ENCODE measurements around the gene ENTPD2.
A peak's percentile ranks its signal among the peaks of the same experiment; 100 is the strongest.
"Not testable (repeated sequence)": the region's sequence is repeated elsewhere in the genome, so short reads cannot be mapped to it uniquely, and the experiment has no call there.

The ENTPD2 gene

DNA sequence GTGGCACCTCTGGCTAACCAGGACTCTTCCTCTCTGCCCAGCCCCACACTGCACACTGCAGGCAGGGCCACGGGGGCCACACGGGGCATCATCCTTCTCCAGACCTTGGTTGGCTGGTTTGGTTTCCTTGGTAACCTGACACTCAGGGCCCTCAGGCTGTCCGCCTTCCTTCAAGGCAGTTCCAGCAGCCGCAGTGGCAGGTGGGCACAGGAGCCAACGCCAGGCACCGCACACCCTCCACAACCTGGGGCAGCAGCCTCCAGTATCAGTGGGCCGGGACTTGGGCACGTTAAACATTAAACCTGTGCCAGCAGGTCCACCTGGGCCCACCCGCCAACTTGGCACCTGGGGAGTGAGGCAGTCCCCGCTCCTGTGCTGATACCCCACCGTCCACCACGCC lies 9.8 kb downstream of the ENTPD2 start:
- DNase-seq = no peak

DNA sequence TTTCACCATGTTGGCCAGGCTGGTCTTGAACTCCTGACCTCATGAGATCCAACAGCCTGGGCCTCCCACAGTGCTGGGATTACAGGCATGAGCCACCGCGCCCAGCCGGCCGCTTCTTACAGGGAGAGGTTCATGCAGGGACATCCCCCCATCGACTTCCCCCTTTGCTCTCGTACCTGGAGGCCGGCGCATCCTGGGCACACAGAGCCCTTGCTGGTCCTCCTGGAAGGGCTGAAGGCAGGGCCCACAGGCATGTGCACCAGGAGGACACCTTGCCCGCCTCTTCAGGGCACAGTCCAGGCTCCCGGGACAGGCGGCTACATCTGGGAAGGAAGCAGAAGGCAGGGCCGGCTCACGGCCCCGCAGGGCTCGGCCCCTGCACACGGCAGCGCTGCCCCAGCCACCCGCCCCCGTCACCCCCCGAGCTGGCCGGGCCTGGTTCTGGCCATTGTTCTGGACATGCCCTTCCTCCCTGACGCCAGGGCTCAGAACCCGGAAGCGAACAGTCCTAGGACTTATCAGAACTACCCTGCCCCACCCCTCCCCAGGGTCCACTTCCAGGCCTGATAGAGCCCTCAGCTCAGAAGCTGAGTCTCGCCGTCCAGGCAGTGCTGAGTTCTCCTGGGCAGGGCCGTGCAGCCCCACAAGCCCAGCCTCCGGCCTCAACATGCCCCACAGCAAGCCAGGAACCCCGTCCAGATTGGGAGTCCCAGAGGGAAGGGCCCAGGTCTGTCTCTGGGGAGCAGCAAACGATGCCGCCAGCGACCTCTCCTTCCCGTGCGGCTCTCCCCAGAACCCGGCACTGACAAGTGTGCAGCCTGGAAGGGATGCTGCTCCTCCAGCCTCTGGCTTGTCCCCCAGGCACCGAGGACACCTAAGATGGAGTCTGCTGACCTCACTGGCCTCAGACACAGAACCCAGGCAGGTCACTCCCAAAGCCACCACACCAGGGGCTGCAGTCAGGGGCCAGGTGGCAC lies 10.8 kb downstream of the ENTPD2 start:
- DNase-seq = no peak

DNA sequence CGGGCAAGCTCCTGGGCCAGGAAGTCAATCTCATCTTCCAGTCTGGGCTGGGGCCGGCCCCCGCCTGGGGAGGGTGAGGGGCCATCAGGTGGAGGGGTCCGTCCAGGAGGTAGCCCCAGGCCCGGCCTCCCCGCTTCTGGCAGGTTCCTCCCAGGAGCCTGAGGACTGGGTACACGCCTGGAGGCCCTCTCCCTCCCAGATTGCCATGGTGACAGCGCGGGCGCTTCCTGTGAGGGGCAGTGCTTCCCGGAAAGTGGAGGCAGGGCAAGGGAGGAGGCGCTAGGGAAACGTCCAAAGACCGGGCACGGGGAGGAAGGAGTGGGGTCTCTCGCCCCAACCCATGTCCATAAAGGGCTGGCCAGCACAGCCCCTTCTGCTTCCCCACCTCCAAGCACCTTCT lies 12.7 kb downstream of the ENTPD2 start:
- no peak for DNase-seq

DNA sequence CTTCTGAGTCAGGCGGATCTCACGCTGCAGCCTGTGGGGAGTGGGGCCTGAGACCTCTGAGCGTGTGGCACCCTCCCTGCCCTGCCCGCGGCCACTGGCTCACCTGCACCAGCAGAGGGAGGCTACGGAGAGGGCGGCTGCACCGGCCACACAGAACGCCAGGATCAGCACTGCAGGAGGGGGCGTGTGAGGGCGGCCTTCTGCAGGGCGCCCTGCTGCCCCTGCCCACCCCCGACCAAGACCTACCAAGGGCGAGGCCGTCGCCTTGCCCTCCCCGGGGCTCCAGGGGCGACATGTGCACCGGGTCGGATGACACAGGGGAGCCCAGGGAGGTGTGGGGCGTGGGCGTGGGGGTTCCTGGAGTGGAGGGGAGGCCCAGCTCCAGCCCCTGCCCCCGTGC lies 13.3 kb downstream of the ENTPD2 start:
- DNase-seq = no peak

DNA sequence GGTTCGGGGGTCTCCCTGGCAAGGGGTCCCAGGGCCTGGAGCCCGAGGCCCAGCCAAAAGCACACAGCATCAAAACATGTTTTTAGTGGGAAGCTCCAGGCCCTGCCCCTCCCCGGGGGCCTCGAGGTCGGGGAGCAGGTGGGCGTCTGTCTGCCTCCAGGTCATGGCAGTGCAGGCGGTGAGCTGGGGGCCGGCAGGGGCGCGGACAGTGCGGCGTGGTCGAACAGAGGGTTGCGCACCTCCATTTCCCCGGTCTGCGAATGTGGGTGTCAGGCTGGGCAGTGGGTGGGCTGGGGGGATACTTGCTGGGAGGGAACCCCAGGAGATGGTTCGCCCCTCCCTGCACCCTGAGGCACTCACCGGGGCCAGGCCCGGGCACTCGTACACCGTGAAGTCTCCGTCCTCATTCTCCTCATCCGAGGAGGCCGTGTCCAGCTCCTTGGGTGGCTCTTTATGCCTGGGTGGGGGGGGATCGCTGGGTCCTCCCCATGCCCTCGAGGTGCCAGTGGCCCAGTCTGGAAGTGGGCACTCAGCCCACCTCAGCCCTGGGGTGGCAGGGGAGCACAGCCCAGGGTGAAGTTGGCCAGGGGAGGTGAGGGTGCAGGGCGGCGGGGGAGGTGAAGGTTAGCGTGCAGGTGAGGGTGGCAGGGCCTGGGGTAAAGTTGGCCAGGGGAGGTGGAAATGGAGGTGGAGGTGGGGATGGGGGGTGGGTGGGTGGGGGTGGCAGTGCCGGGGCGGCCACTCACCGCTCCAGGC lies 14.1 kb downstream of the ENTPD2 start:
- no peak for DNase-seq

DNA sequence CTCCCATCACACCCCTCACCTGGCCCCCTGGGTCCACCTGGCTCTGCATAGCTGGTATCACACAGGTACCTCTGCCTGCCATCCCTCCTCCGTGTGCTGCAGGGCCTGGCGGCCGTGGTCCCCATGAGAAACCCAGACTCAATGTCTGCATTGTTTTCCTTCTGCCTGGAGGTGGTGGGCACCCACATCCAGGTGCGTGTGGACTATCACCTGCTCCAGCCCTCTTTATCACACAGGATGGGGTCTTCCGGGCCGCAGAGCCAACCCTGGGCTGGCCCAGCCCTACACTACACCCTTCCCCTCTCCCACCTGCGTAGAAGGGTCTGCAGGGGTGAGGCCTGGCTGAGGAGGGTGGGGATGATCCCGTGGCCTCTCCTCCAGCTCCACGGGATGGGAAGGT lies 14.9 kb downstream of the ENTPD2 start:
- no peak for DNase-seq

DNA sequence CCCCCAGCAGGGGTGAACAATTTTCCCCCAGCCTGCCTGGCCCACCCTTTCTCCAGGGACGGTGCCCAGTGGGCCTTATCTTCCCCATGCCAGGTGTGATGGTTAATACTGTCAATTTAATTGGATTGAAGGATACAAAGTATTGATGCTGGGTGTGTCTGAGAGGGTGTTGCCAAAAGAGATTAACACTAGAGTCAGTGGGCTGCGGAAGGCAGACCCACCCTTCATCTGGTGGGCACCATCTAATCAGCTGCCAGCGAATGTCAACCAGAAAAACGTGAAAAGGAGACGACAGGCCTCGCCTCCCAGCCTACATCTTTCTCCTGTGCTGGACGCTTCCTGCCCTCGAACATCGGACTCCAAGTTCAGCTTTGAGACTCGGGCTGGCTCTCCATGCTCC lies 16.4 kb downstream of the ENTPD2 start:
- DNase-seq = no peak

DNA sequence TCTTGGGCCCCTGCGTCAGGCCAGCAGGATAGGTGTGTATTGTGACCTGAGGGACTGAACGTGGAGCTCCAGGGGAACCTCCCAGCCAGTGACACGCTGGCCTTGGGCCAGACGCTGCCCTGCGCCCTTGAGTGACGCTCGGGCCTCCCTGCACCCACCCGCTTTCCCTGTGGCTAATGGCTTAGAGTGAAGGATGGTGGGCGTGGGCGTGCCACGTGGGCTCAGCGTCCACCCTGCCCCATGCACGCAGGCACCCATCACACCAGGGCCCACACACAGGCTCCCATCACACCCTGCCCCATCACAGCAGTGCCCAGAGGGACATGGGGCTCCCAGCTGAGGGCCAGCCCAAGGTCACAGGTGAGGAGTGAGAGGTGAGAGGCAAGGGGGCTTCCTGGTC lies 16.8 kb downstream of the ENTPD2 start:
- no peak for DNase-seq

DNA sequence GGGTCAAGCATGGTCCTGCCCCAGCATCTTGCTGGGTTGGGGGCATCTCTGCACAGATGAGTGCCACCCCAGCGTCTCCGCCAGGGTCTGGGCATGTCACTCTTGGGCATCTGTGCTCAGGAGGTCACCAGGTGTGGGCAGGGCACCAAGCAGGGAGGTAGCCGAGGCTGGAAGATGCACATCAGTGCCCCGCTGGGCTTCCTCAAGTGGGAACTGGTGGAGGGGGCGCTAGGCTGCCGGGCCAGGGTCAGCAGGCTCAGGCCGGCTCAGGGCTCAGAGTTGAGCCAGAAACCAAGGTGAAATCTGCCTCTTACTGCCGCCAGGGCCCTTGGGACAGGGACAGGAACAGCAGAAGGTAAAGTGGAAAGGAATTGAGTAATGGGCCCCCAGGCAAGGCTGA lies 17.9 kb downstream of the ENTPD2 start:
- no peak for DNase-seq

DNA sequence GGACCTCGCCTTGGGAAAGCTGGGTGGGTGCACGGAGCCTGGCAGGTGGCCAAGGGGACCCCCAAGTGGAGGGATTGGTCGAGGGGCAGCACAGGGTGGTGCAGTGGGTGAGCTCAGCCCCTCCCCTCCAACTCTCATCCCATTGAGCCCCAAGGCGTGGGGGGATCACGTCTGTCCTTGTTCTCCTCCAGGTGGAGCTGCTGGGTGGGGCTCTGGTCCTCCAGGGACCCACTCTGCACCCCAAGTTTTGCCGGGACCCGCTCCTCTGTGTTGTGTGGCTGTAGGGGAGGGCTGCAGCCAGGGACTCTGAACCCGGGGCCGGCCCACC lies 18.4 kb downstream of the ENTPD2 start:
- no peak for DNase-seq

DNA sequence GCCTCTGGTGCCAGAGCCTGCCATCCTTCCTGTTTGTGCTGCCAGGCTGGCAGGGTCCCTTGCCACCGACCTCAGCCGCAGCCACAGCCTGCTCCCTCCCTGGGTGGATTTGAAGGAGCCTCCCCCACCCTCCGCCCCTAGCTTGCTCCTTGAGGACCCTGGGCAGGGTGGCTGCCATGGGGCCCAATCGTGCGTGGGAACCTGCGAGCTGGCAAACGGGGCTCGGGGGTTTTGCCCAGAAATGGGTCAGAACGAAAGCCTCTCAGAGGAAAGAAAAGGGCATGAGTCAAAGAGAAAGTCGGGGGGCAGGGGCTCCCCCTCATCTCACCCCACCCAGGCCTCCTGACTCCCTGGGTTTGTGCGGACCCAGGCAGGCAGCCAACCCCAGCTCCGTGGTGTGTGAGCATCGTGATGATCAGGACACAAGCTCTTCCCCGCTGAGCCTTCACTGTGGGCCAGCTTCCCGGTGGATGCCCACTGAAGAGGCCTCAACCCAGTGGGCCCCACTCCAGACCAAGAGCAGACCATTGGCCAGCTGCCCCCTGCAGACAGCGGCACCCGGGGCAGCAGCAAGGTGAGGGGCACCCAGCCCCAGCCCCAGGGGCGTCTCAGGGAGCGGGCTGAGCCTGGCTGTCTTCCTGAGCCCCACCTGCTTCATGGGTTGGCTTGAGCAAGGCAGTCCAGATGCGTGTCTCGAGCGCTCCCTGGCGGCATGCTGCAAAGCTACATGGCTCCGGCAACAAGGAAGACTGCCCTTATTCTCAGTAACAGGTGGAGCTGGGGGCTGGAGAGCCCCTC lies 19.0 kb downstream of the ENTPD2 start:
- peak; percentile 81 for DNase-seq

DNA sequence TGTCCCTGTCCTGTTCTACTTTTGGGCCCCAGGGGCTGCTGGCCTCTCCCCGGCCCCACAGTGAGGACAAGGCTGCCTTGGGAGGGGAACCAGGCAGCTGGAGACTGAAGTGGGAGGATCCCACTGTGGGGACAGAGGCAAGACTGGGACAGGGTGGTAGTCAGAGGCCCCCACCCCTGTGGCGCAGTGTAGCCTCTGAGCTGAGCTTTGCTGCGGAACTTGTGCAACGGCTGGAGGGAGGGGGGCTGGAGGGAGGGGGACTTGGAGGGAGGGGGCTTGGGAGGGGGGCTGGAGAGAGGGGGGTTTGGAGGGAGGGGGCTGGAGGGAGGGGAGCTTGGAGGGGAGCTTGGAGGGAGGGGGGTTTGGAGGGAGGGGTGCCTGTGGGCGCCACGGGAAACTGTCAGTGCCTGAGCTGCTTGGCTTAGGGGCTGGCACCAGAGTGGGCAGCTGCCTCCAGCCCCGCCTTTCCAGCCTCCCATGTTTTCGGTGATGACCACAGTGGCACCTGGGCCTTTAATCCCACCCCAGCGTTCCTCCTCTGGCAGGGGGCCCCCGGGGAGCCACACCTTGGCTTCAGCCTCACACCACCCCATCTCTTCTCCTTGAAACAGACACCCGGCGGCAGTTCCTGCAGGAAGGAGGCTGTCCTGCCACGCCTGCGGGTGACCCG lies 19.7 kb downstream of the ENTPD2 start:
- DNase-seq = no peak

DNA sequence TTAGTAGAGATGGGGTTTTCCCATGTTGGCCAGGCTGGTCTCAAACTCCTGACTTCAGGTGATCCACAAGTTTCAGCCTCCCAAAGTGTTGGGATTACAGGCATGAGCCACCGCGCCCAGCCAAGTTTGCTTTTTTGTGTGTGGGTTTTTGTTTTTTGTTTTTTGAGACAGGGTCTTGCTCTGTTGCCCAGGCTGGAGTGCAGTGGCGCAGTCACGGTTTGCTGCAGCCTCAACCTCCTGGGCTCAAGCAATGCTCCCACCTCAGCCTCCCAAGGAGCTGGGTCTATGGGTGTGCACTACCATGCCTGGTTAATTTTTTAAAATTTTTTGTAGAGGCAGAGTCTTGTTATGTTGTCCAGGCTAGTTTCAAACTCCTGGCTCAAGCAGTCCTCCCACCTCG lies 20.4 kb downstream of the ENTPD2 start:
- not testable (repeated sequence) for DNase-seq

DNA sequence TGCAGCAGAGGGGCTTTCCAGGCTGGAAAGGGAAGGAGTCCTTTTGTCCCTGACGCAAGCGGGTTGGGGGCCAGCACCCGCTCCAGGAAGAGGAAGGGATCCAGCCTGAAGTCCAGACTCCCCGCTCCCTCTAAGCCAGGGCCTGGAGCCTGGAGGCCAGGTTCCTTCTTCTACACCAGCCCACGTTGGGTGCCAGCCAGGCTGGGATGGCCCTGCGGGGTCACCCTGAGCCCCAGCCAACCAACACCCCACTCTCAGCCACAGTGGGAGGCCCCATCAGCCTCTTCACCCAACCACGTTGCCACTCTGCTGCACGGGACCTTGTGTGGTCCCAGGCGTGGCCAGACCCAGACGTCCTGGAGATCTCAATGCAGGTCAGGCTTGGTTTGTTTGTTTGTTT lies 21.0 kb downstream of the ENTPD2 start:
- DNase-seq = no peak

DNA sequence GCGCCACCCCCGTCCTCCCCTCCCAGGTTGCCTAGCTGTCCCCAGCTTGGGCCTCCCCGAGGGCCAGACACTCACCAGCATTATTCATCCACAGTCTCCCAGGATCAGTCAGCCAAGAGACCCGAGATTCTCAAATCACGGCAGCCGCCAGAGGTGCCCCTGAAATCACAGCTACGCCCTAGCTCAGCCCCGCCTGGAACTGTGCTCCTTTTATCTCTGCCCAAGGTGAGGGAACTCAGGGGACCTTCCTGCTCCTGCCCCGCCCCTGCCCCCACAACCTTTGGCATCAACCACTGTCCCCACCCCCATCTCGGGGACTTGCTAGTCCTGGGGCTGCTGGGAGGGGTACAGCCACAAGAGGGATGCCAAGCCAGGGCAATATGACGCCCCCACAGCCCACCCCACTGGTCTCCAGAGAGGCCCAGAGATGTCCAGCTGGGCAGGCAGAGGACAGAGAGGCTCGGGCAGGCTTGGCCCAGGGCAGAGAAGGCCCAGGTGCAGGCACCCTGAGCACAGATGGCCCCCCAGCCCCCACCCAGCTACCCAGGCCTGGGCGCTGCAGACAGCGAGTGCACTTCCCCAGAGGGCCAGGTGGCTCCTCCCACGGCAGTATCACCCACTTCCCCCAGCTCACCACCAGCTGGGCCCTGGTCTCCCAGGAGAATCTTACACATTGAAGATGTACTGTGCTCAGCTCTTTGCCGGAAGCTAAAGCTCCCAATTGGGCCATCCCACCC lies 21.8 kb downstream of the ENTPD2 start, which contains the start of gene FUT7:
Gene FUT7 (minus strand): TSS at position 185 of the 737 bp plus-strand sequence. CDS start 97 bp downstream, at position 88.
- no peak for DNase-seq

DNA sequence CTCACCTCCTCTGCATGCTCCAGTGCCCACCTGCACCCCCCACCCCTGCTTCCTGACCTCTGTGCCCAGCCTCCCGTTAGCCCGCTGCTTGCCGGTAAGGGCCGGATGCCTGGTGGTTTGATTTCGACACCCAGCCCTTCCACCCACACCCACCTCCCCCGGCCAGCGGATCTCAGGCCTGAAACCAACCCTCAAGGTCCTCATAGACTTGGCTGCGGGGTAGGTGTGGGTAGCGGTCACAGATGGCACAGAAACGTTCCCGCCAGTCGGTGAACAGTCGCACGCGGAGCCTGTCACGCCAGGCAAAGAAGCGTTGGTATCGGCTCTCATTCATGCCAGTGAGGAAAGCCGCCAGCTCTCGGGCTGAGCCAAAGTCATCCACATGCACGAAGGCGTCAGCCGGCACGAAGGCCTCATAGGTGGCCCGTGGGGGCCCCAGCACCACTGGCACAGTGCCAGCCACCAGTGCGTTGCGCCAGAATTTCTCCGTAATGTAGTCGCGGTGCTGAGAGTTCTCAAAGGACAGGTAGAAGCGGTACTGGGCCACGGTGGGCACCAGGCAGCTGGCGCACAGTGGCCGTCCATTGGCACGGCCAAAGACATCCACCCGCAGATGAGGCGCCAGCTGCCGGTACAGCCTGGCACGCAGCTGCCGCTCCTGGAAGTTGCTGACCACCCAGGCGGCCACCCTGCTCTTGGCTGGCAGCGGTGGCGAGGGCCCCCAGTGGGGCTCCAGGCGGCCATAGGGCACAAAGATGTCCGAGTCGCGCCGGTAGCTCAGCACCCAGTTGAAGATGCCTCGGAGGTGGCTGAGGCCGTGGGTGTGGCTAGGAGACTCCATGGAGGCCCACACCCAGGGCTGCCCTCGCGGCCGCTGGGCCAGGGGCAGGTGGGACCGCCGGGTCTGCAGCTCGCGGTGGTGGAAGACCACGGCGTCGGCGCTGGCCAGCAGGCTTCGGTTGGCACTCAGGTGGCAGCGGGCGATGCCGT lies 23.0 kb downstream of the ENTPD2 start:
- no peak for DNase-seq

DNA sequence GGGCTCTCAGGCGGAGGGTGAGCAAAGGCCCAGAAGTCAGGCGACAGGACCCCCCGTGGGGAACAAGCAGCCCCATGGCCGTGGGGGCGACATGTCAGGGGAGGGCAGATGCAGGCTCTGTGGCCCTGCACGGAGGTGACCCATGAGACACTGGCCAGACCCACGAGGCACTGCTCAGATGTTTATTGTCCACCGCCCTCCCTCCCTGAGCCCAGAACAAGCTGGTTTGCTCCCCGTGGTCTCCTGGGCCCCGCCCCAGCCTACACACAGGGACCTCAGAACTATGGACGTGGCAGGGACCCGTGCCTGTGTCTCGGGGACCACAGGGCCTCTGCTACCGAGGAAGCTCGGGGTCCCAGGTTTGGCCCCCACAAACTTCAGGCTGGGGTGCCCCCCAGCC lies 23.9 kb downstream of the ENTPD2 start:
- no peak for DNase-seq

DNA sequence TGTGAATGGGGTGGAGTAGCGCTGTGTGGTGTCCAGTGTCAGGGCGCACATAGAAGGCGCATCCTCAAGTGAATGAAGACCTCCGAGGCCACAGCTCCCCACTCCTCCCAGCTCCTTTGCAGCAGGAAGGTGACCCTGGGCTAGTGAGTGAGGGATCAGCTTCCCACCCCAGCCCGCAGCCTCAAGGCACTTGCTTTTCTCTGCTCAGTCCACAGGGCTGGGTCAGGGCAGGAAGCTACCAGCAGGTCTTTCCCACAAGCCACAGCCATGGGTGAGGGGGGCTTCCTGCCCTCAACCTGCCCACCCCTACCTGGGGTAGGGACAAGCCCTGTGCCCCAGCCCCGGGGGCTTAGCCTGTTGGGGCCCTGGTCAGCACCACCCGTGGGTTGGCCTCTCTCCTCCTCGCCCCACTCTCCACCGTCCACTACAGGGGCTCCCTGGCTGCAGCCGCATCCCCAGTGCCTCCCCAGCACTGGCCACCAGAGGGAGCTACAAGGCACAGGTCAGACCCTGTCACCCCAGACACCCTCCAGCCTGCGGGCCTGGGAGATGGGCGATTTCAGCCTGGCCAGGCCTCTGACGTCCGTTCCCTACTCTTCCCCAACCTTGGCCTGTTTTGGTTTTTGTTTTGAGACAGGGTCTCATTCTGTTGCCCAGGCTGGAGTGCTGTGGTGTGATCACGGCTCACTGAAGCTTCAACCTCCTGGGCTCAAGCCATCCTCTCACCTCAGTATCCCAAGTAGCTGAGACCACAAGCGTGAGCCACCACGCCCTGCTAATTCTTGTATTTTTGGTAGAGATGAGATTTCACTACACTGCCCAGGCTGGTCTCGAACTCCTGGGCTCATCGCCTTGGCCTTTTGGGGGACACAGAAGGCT lies 24.6 kb downstream of the ENTPD2 start:
- DNase-seq = no peak

DNA sequence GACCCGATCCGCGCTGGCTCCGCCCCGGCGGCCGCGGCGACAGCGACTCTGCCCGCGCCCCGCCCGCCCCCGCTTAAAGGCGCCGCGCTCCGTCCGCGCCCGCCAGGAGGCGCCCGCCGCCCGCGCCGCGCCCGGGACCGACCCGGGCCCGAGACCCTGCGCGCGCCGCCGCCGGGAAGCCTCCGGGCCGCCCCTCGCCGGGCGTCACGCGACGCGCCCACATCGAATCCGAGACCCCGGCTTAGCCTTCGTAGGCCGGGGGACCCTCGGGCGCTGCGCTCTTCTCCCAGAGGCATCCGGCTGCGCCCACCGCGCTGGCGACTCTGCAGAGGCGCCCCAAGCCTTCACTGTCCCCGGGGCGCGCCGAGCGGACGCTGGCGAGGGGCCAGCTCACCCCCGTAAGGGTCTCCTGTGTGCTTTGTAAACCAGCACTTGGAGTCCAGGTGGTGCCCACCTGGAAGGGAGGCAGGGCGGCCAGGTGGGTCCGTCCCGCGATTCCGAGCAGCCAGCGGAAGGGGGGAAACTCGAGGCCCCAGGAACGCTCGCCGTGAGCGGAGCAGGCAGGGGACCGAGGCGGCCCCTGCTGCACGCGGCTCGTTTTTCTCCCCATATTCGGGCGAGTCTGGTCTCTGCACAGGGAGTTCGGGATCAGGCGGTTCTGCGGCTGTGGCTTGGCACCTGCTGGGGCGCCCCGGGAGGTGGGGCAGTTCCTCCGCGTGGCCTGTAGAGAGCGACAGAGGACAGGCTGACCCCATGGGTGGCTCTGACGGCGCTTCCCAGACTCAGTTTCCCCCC lies 25.4 kb downstream of the ENTPD2 start:
- peak; percentile 29 for DNase-seq
